NCI-H524 treated with DMSO at 0.1 percent for 48 hours (cell line): ENCODE results near the gene FCN2.

ENCODE experiments used
- DNase-seq: peaks from one replicate; lab custom pipeline; 2025; lab: John Stamatoyannopoulos, UW

FCN2 gene

DNA sequence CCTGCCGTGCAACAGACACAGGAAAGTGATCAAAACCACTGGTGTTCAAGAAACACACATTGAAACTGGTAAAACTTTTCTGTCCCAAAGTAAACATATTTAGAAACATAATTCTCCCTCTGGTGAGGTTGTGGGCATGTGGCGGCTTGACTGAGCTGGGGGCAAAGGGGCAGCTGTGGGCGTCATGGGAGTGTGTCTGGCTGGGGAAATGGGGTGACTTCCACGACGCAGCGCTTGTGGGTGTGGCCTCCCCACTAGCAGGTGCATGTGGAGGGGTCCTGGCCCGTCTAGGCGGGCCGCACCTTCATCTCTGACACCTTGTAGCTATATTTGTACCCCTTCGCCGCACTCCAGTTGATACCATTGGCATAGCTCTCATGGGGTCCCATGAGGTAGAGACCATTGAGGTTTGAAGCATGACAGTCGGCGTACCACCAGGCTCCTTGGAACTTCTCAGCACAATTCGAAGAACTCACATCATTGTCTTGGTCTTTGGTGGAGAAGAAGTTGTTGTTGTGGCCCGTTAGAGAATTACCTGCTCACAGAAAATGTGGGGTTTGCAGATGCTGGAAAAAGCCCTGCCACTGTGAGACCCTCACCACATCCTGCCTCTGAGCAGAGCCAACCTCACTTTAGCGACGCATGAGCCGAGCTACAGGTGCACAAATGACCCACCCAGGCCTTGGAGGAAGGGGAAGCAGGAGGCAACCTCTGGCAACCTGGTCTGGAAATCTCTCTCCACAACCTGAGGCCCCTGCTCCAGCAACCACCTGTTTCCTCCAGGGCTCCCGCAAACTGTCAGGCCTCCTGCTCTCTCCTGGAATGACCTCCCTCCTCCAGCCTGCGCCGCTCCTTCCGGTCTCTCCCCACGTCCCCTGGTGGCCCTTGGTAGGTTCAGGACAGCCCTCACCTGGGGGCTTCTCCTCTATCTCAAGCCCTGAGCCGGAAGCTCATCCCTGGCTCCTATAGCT, 29.2 kb downstream of the FCN2 start:
- DNase-seq = no peak

DNA sequence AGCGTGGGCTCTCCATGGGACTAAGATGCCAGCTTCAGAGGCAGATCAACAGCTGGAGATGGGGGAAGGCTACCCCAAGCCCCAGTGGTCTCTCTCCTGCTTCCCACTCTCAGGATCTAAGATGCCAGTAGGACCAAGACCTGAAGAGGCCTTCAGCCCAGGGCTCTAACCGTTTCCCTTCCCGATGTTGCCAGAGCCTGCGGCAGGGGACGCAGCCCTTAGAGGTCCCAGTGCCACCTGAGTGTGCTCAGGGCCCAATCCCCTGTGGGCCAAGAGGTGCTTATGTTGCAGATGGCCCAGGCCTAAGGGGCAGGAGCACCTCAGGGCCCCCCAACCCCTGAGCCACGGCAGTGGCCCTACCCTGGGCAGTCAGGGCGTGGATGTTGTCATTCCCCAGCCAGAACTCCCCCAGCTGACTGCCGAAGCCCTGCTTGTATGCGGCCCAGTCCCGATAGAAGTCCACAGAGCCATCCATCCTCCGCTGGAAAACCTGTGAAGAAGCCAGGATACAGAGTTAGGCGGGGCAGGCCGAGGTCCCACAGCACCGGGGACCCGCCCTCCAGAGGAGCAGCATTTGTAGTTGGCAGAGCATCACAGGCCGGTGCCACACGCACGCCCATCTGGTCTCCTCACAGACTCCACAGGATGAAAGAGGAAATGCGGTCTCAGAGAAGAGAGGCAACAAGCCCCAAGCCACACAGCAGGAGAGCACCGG, 31.7 kb downstream of the FCN2 start:
- no peak for DNase-seq

DNA sequence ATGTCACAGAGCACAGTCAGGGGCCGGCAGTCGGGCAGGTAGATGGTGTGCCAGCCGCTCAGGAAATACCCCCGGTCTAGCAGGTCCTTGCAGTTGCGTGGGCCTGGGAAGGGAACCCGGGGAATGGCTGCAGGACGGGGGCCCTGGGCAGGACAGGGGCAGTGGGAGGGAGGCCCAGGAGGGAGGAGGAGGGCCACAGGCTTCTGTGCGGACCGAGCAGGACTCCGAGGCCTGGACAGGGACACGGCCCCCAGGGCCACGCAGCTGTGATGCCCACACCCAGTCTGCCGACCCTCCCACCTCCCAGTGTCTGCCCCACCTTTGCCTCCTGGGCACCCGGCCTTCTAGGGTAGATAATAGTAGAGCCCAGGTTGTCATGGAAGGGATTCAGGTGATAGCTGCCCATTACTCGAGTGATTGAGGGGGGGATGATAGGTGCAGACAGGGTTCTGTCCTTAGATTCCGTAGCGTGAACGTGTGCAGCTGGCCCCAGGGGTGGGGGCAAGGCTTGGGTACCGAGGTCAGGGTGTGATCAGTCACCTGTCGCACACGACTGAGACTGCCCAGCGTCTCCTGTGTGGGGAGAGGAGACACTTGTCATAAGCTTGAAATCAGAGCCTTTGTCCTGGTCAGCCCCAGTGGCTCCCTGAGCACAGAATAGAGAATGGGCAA, 32.6 kb downstream of the FCN2 start:
- DNase-seq = no peak

DNA sequence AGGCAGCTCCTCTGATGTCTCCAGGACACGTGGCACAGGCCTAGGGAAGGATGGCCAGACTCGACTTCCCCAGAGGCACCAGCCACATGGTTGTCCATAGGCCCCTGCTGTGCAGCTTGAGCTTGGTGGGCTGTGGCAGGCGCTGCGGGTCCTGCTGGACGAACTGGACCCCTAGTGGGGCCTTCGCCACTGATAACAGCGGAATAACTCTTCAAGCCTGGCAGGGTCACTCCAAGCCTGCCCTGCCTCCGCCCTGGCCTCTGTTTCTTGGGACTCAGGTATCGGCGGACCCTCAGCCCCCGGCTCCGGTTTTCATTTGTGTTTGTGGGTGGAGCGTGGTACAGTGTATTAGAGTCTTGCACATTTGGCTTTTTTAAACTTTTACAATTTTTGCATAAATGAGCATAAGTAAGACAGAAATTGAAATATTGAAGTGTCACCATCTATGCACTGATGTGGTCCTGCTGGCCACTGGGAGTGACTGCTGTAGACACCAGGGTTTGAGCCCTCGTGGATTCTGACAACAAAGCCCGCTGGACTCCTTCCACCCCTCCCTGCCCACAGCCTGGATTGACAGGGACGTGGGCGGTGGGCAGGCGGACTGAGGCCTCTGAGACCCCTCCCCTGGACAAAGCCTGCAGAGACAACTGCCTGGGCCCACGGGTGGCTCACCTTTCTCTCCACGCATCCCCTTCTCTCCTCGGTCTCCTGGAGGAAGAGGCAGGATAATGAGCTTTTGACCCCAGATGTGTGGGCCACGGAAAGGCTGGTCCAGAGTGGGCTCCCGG, 33.3 kb downstream of the FCN2 start:
- DNase-seq = no peak

DNA sequence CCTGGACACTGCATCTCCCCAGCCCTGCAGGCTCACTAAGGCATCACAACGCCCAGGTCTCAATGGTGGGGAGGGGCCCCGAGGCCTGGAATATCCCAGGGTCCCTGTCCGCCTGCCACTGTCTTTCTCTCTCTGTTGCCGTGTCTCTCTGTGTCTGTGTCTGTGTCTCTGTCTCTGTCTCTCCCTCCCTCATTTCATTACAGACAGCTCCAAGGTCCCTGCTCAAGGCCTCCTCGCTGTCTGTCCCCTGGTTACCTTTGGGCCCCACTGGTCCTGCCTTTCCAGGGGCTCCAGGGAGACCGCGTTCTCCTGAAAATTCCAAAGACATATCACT, 33.9 kb downstream of the FCN2 start:
- DNase-seq = no peak

DNA sequence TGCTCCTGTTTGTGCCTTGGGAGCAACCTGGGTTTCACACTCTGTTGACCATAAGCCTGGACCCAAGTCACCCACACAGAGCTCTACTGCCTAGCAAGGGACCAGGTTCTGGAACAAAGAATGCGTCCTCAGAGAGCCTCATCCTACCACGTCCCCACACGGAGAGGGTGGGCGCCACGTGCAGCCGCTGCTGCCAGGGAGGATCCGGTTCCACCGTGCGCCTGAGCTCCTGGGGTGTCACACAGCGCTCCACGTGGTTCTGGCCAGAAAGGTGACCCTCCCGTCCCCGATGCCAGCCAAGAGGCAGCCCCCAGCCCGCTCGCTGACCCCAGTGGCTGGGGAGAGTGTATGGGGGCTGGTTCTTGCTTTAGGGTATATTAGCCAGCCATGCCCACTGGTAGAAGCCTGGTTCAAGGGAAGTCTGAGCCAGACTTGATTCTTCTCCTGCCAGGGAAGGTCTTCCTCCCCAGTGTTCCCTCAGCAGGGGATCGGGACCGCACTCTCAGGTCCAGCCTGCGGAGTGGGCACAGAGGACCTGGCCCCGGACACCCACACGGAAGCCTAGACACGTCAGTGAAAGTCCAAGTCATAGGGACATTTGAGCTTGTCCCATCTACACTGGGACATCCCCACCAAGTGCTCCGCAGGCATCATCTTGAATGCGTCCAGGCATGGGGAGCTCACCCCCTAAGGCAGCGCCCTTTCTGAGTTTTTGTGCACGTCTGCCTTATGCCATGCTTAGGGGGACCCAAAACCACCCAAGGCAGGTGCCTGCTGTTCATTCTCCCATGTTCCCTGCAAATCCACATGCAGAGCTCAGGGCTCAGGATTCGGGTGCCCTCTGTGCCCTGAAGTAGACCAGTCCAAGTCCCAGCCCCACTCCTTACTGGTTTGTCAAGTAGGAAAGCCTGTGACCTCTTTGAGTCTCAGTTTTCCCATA, 34.7 kb downstream of the FCN2 start:
- DNase-seq = no peak

DNA sequence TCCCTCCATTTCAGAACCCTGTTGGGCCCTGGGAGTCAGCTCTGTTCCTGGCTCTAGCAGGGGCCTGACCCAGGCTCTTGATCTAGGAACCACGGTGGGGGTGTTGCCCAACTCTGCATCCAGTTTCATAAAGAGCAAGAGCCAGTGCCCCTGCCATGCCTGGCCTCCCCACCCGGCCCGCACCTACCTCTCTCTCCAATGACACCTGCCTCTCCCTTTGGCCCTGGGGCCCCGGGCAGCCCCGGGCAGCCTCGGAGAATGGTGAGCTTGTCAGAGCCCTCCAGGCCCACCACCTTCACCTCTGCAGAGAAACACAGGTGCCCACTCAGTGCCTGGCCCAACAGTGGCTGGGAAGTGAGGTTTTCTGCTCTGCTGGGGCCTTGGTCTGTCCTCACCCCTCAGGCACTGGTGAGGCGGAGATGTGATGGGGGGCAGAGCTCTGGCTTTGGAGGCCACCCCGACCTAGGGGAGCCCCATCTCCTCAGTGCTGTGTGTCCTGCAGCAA, 35.6 kb downstream of the FCN2 start:
- DNase-seq = no peak

DNA sequence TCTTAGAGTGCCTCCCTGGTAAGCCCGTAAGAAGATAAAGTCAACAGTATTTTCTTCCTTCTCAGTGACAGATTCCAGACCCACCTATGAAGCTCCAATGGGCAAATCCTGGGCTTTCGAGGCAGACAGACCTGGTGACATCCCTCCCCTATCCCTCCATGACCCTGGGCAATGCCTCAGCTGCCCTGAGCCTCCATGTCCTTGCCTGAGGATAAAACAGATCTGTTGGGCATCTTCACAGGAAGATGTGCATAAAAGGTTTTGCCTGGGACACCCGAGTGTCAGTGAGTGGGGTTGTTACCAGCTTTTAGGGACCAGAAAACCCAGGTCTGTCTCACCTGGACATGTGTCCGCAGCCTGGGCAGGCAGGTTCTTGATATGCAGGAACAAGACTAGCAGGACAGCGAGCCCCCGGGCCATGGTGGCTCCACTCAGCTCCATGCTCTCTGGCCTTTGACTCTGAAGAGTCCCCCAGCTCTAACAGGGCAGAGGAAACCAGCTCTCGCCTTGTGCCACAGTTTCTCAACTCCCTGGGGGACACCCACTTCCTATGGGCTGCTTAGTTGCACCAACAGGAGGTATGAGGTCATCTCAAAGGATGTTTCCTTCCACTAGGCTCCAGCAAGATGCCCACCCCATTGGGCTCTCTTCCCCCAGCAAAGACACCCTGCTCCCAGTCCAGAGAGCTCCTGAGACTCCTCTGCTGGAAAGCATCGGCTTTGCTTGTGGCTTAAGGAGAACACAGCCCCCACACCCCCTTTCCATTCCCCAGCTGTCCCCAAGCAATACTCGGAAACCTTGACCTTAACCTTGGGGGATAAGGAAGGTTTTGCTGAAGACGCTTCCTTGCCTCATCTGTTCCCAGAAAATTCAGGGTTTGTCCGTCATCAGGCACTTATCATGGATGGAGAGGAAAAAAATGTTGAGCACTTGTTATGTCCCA, 37.1 kb downstream of the FCN2 start, which contains the start of gene FCN1:
Gene FCN1, minus strand, starts transcription at position 482 of the 943 bp plus-strand sequence. Its CDS starts 41 bp downstream, at position 441.
- no peak for DNase-seq

DNA sequence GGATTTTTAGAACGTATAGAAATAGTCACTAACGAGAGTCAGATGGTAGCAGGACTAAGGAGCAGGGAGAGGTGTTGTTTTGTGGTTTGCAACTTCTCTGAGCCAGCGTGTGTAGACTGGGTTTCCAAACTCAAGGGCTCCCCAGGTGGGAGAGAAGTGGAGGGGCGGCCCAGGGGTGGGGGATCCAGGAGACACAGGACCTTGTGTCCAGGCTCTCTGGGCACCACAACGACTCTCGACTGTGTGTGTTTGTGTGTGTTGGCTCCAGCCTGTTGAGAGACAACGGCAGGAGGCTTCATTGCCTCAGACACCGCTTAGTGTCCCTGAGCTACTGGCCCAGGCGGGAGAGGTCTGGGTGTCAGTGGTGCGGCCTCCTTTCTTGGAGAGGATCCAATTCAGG, 38.0 kb downstream of the FCN2 start:
- DNase-seq = no peak

DNA sequence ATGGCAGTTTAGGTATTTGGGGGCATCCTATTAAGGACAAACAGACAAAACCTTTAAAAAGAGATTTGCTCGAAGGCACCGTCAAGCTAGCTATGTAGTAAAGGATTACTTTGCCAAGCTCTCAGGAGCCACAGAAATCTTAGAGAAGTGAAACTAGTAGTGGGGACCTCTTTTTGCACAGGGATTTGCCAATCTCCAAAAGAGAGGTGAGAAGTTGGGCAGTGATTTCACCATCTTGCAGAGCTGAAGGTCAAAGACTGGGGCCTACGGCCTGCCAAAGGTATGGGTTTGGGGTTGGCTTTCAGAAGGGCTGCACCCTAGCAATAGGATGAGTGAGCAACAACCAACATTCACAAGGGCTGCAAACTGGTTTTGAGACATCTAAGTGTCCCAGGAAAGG, 38.7 kb downstream of the FCN2 start:
- DNase-seq = no peak

DNA sequence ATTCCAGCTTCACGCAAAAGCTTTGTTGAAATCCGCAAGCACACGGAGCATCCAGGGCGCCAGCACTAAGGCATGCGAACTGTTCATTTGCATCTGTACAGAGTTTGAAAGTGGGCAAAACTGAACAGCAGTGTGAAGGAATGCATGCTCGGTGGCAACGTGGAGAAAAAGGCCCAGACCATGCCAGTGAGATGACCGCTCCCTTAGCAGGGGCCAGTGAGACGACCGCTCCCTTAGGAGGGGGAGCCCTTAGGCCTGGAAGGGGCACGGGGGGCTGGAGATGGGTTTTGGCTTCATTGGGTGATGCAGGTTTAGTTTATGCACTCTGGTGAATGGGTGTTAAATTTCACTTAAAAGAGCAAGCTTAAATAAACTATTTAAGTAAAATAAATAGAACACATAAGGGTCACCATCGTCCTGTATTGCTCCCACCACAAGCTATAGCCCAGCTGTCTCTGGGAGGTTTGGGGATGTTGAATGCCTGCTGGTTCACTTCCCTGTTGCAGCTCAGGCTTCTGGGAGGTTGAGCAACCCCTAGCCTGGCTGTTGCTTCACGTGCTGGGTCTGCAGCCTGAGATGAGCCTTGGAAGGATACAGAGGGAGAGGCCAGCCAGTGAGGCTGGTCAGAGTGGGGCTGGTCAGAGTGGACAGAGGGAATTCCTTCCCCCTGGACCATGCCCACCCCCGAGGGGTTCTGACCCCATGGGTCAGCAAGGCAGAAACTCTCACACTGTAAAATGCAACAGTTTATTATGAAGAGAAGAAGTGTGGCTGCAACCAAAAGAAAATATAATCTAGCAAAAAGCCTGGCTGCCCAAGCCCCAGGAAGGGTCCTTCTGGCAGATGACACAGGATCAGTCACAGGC, 41.7 kb downstream of the FCN2 start:
- no peak for DNase-seq

DNA sequence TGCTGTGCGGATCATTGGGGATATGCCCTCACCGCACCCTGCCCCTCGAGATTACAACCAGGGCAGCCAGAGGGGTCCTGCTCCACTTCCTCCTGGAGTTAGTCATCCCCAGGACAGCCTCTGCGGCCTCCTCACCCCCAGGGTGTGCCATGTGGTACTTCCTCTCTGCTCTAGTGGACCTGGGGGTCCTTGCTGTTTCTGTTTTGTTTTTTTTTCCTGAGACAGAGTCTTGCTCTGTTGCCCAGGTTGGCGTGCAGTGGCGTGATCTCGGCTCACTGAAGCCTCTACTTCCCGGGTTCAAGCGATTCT, 42.3 kb downstream of the FCN2 start:
- DNase-seq = no peak

DNA sequence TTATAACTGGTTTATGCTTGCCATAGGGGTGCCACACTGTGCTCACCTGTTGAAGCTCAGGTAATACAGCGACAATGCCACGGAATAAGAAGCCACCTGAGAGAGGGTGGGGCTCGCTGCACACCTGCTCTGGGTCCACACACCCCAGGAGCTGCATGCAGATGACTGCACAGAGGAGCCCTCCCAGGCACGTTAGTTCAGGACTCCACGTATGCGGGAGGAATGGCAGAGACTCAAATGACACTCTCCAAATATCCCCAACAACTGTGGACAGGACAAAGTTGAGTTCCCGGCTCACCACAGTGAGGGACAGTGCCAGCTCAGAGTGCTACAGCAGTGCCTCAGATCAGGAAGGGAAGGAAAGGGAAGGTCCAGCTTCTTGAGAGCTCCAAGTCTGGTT, 42.9 kb downstream of the FCN2 start:
- DNase-seq = no peak

DNA sequence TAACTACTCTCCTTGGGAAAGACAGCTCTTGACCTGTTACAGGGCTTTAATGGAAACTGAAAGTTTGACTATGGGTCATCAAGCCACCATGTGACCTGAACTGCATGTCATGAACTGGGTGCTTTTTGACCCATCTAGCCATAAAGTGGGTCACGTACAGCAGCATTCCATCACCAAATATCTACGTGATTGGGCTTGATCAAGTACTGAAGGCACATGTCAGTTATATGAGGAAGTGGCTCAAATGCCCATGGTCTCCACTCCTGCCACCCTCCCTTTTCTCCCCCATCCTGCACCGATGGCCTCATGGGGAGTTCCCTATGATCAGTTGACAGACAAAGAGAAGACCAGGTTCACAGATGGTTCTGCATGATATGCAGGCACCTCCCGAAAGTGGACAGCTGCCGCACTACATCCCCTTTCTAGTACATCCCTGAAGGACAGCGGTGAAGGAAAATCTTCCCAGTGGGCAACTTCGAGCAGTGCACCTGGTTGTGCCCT, 44.5 kb downstream of the FCN2 start:
- no peak for DNase-seq

DNA sequence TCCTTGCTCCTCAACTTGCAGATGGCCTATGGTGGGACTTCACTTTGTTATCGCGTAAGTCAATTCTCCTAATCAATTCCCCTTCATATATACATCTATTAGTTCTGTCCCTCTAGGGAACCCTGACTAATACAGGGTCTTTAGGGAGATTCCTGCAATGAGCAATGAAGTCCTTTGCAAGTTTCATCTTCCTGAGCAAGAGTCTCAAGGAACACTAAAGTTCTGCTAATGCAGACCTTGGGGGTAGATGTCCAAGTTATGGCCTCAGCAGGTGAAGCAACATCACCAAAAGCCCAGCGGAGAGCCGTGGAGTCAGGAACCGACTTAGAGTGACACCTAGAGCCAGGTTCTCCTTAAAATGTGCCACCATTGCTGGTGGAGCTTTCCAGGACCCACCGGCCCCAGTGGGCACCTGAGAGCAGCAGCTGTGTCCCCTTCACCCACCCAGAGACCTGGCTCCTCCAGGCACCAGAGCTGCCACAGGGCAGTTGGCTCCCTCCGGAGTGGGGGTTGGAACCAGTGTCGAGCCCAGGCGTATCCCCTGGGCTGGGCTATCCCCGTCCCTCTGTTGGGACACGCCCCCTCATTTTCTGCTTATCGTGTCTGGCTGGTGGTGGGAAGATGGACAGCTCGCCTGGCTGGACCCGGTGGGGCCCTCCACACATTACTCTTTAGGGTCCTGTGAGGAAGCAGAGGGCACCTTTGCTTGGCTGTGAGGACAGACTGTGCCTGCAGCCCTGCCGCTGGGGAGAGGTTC, 48.0 kb downstream of the FCN2 start:
- no peak for DNase-seq

DNA sequence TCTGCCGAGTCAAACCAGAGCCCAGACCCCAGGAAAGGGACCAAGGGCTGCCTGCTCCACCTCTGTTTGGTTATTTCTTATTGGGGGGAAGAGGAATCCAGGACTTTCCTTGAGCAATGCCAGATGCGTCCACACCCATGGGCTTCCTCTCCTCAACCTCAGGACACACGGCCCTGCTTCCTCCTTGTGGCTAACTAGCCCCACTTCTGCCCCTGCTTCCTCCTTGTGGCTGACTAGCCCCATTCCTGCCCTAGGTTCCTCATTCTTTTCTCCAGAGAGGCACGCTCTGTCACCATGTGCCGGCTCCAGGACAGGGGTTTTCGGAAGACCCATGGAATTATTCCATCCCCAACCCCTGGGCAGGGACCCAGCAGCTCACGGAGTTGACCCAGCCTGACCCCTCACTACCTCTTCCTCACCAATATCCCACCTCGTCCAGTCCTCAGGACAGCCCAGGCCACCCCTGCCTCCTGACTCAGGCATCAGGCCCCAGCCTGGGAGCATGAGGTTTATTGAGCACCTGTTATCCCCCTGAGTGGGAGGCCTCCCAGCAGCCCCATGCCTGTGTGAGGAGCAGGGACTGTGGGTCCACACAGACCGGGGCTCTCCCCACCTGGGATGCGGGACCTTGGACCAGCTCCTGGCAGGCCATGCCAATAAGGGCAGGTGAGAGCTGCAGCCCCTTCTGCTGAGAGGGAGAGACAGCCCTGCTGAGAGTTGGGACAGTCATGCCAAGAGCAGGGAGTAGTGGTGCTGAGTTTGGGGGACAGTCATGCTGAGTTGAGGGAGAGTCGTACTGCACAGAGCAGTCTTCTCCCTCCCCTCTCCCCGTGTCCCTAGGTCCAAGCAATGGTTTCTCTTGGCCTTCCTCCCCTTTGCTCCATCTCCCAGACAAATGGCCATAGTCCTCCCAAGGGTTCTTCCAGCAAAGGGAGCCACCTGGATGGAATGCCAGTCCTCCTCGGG, 48.9 kb downstream of the FCN2 start:
- no peak for DNase-seq

DNA sequence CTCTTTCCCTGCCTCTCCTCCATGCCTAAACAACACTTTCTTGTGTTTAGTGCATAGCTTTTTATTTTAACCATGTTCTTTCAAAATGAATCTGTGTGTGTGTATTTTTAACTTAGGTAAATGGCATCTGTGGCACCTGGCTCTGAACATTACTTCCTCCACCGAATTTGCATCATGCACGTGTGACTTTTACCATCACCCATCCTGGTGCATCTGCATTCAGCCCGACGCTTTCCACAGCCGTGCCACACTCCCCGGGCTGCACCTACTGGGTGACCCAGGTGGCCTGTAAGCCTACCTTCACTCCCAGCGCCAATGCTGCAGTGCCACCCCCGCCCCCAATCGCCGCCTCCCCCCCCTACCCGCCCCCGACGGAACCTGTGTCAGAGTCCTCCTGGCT, 49.8 kb downstream of the FCN2 start:
- DNase-seq = no peak
